ENCODE data around the gene INTS14.

DNA sequence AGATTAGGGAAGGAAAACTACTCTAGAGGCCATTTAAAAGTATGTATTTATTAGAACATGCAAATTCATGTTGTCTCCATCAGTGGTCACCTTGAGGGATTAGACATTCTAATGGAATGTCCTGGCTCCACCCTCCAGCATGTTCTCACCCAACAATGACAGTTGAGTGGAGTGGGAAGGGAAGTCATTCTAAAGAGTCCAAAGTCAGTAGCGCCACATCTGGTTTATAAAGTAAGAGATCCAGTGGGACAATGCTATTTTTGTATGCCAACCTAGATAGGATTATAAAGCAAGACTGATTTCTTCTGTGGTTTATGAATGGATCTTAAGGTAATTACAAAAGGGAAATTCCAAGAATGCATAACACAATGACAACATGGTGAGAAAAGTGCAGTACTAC is 44.1 kb upstream of the INTS14 start:
- TF ChIP-seq, protein P1, sequence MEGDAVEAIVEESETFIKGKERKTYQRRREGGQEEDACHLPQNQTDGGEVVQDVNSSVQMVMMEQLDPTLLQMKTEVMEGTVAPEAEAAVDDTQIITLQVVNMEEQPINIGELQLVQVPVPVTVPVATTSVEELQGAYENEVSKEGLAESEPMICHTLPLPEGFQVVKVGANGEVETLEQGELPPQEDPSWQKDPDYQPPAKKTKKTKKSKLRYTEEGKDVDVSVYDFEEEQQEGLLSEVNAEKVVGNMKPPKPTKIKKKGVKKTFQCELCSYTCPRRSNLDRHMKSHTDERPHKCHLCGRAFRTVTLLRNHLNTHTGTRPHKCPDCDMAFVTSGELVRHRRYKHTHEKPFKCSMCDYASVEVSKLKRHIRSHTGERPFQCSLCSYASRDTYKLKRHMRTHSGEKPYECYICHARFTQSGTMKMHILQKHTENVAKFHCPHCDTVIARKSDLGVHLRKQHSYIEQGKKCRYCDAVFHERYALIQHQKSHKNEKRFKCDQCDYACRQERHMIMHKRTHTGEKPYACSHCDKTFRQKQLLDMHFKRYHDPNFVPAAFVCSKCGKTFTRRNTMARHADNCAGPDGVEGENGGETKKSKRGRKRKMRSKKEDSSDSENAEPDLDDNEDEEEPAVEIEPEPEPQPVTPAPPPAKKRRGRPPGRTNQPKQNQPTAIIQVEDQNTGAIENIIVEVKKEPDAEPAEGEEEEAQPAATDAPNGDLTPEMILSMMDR (conservative IDR thresholded peaks at IDR 0.05; ENCODE audit: low read depth, low read length) = no peak
- TF ChIP-seq EZH2 (IDR thresholded peaks at IDR 0.05; ENCODE audit: low read length, unreplicated experiment) = no peak

Data from PC-3 (cell line).